Ascending aorta (tissue), 1 donor: ENCODE measurements around the gene TTC8. TPM values are rescaled to one million over a fixed set of nuclear protein-coding genes. Genes with fewer than 3 reads are reported as not detected.

Experiments used
- total RNA-seq: library from RNA; depleted of rRNA; stranded (reverse); fragments of >200 nt; gene quantifications from one replicate; pipeline ENCODE4 v1.1.0, GENCODE V29; 2016

The TTC8 gene
- total RNA-seq, 1 donor from 2014 or later, result 24.4 TPM

Other genes starting within 250 kb of the TTC8 start
- 0.21 TPM for gene EML5, start 31.7 kb upstream of the TTC8 start, total RNA-seq